Heart left ventricle (tissue), 16 donors: ENCODE results near the gene PKP1. TPM values are rescaled to one million over a fixed set of nuclear protein-coding genes. Genes with fewer than 3 reads are reported as not detected.
A peak's percentile ranks its signal among the peaks of the same experiment; 100 is the strongest.

ENCODE experiments used
- ATAC-seq, 4 donors: fragments of 200-7000 bp; cut with Tn5 transposase; one replicate each; pipeline ENCODE4 v1.9.1; 2020 to 2022; ENCODE audit warnings: moderate library complexity in 4 of 4, mild to moderate bottlenecking in 3 of 4, moderate number of reproducible peaks in 1 of 4
- DNase-seq, 5 donors: peaks; one replicate each; pipeline ENCODE4 v3.0.0-alpha.2; 2020
- H3K27ac ChIP-seq, 12 donors: fragments of 200-600 bp; sonication (generic) in 4 of 12; one replicate each; pipeline versions ENCODE4 v1.5.0 to v1.8.0; 2016 to 2022; ENCODE audit warnings: mild to moderate bottlenecking in 2 of 12
- H3K27me3 ChIP-seq, 9 donors: fragments of 200-600 bp; sonication (generic) in 2 of 9; one replicate each; pipeline versions ENCODE4 v1.5.1 to v1.8.0; 2016 to 2022; ENCODE audit warnings: mild to moderate bottlenecking in 3 of 9
- H3K36me3 ChIP-seq, 9 donors: fragments of 200-600 bp; sonication (generic) in 2 of 9; one replicate each; pipeline versions ENCODE4 v1.5.0 to v1.8.0; 2018 to 2022; ENCODE audit warnings: mild to moderate bottlenecking in 2 of 9
- H3K4me1 ChIP-seq, 12 donors: fragments of 200-600 bp; sonication (generic) in 4 of 12; one replicate each; pipeline versions ENCODE4 v1.5.0 to v1.8.0; 2016 to 2022; ENCODE audit warnings: mild to moderate bottlenecking in 3 of 12
- H3K4me3 ChIP-seq, 12 donors: fragments of 200-600 bp; sonication (generic) in 4 of 12; one replicate each; pipeline versions ENCODE4 v1.5.0 to v1.8.0; 2017 to 2022; ENCODE audit warnings: mild to moderate bottlenecking in 9 of 12, moderate library complexity in 4 of 12
- H3K9me3 ChIP-seq, 12 donors: fragments of 200-600 bp; sonication (generic) in 4 of 12; one replicate each; pipeline versions ENCODE4 v1.5.0 to v1.8.0; 2016 to 2022; ENCODE audit warnings: mild to moderate bottlenecking in 1 of 12
- CTCF ChIP-seq, 12 donors: fragments of 200-600 bp; sonication (generic) in 4 of 12; IDR thresholded peaks; one replicate each; pipeline versions ENCODE4 v1.5.0 to v1.8.0; 2018 to 2022; ENCODE audit warnings: antibody characterized with exemption in 12 of 12, mild to moderate bottlenecking in 5 of 12
- POLR2A ChIP-seq, 2 donors: fragments of 450-650 bp; IDR thresholded peaks; one replicate each; pipeline ENCODE4 v1.6.1; 2017; ENCODE audit warnings: antibody characterized with exemption in 2 of 2, mild to moderate bottlenecking in 2 of 2, moderate library complexity in 2 of 2
- WGBS, 4 donors: extraction: QIAGEN DNeasy Blood & Tissue Kit in 2 of 4; methylation state at CpG; one replicate each; pipeline versions ENCODE4 v1.1.5 to v1.1.7; 2013 to 2018; 5-methylcytosine and 5-hydroxymethylcytosine counted together
- intact Hi-C, 10 donors: fragments of 100-400 bp; cut with DNase I; formaldehyde crosslinking; loops; one replicate each; pipeline versions ENCODE4 v1.11.1 to v1.14.2; 2022
- polyA plus RNA-seq, 2 donors: library from polyadenylated mRNA; stranded (reverse); fragments of 200-250 nt; gene quantifications; one replicate each; pipeline ENCODE4 v1.2.3, GENCODE V29; 2013
- total RNA-seq, 9 donors: library from RNA; depleted of rRNA in 2 of 9; stranded (reverse); fragments of >200 nt in 2 of 9; fragmentation: NEBNext Ultra II Directional in 3 of 9; extraction: Animal tissue kit (Norgen Biotek cat#: 25700) in 3 of 9; gene quantifications; one replicate each; pipeline versions ENCODE4 v1.1.0 to v1.2.4, GENCODE V29; 2016 to 2023
- donor health status: ischemic (EF 13 %, LVEDD 7.1; RV severe dilation, severe dysfunction).
- donor health status: healthy with polysubstance abuse.
- donor health status: DM: no; HTN: yes; CAD: no.
- donor health status: DM: no; HTN: no; CAD: no.
- donor health status: ischemic (EF 25% LVEDD 6.9; RV normal size, moderate dysfunction).
- donor health status: ischemic (EF 25% LVEDD 5.7; RV mildly dilated, moderate dysfunction).
- donor health status: healthy.
- donor health status: DM: yes; HTN: yes; CAD: no.
- donor health status: ischemic (EF 35%, LVEDD 5.7; RV mildly dilated, moderate dysfunction).
- donor health status: nonischemic (EF 11% LVEDD 7.7; RV severe dilation, severe dysfunction).
- donor health status: DM: yes; HTN: yes; CAD: no.
- donor health status: PGD.
- donor health status: ischemic (EF 29% LVEDD 5.4; RV normal size, mild dysfunction).
- donor health status: nonischemic (EF 23%, LVEDD 6.1; RV moderate dilation, normal function).

PKP1 gene
- total and polyA plus RNA-seq, 11 donors = 0.09 to 1.6 (median 0.32) TPM; not detected in 3

GRCh38 chr1:201357211-201357610 is 73.9 kb downstream of the PKP1 start:
- ATAC-seq = peak; percentile 25 to 36 (median 28)
- intact Hi-C loops = loop anchor here in 1 of 10 donors (5.0 kb wide), 1 partner anchor 55 kb away; no protein-coding TSS in a partner anchor
- peaks cover 0 to 37% (median 24%) of the 10 kb centered on the region in 9 donors for H3K36me3 ChIP-seq
- 42 to 74% (median 61%) methylated on average over 7 to 8 of the region's 8 CpGs for WGBS, 4 donors
- DNase-seq = peak in 3 of 5 donors; percentile 73 to 76 (median 75)
- no peaks in the 10 kb centered on the region for H3K9me3 ChIP-seq
- no peaks in the 10 kb centered on the region for H3K27me3 ChIP-seq
- H3K4me1 ChIP-seq = peaks cover 0 to 12% (median 0%) of the 10 kb centered on the region in 12 donors
- TF ChIP-seq POLR2A (IDR thresholded peaks at IDR 0.05) (peak in 1 of 2 donors; percentile 55), CTCF (IDR thresholded peaks at IDR 0.05) (no peak)
- H3K4me3 ChIP-seq = no peak overlapping the region
- peak overlapping the region in 4 of 12 donors; percentile 6 to 60 (median 40) for H3K27ac ChIP-seq

- peaks cover 0 to 43% (median 30%) of the 10 kb centered on the region in 9 donors for H3K36me3 ChIP-seq
- H3K4me3 ChIP-seq = no peak overlapping the region
- ATAC-seq (peak; percentile 3 to 26 (median 8)), DNase-seq (peak in 3 of 5 donors; percentile 58 to 64 (median 61))
- H3K27me3 ChIP-seq = no peaks in the 10 kb centered on the region
- intact Hi-C loops = loop anchor here in 1 of 10 donors (5.0 kb wide), 1 partner anchor 55 kb away; no protein-coding TSS in a partner anchor
- TF ChIP-seq CTCF (IDR thresholded peaks at IDR 0.05) (no peak), POLR2A (IDR thresholded peaks at IDR 0.05) (no peak)
- 45 to 57% (median 50%) methylated on average over 10 of the region's 10 CpGs for WGBS, 4 donors
- peaks cover 0 to 12% (median 0%) of the 10 kb centered on the region in 12 donors for H3K4me1 ChIP-seq
- H3K9me3 ChIP-seq = no peaks in the 10 kb centered on the region
- H3K27ac ChIP-seq = peak overlapping the region in 7 of 12 donors; percentile 15 to 69 (median 34)
These were observed 74.5 kb downstream of the PKP1 start for GRCh38 chr1:201357636-201358348.

GRCh38 chr1:201358596-201358995 is 75.3 kb downstream of the PKP1 start:
- no peaks in the 10 kb centered on the region for H3K9me3 ChIP-seq
- intact Hi-C loops = loop anchor here in 1 of 10 donors (5.0 kb wide), 1 partner anchor 54 kb away; no protein-coding TSS in a partner anchor

More at GRCh38 chr1:201358596-201358995, 75.3 kb downstream of the PKP1 start:
- DNase-seq (peak in 2 of 5 donors; percentile 34 to 45), ATAC-seq (peak in 1 of 4 donors; percentile 0)
- H3K27me3 ChIP-seq = no peaks in the 10 kb centered on the region
- peaks cover 0 to 51% (median 37%) of the 10 kb centered on the region in 9 donors for H3K36me3 ChIP-seq
- peak overlapping the region in 8 of 12 donors; percentile 15 to 69 (median 43) for H3K27ac ChIP-seq
- peaks cover 0 to 19% (median 4%) of the 10 kb centered on the region in 12 donors for H3K4me1 ChIP-seq
- no peak overlapping the region for H3K4me3 ChIP-seq
- TF ChIP-seq CTCF (IDR thresholded peaks at IDR 0.05) (no peak), POLR2A (IDR thresholded peaks at IDR 0.05) (no peak)
- WGBS, 4 donors = 66 to 72% (median 69%) methylated on average over 3 to 4 of the region's 4 CpGs
